Naive thymus-derived CD4-positive, alpha-beta T cell (primary cell): ENCODE measurements around the gene MPPED2. TPM values are rescaled to one million over a fixed set of nuclear protein-coding genes. Genes with fewer than 3 reads are reported as not detected.

Source experiments
- ATAC-seq: fragments of 150-1000 bp; cut with Tn5 transposase; 2 replicates; pipeline ENCODE4 v1.10.0; 2021; ENCODE audit warnings: mild to moderate bottlenecking, moderate library complexity
- CTCF ChIA-PET: fragments of 350-600 bp; sonication (Branson Sonifier 250); formaldehyde crosslinking; loops from one replicate; lab custom pipeline; 2021; ENCODE audit warnings: antibody characterized with exemption; lab: Charles Lee
- POLR2A ChIA-PET: fragments of 350-600 bp; sonication (Branson Sonifier 250); formaldehyde crosslinking; loops from one replicate; lab custom pipeline; 2021; ENCODE audit warnings: antibody characterized with exemption, inconsistent platforms; lab: Charles Lee
- DNase-seq, 9 donors: peaks; one replicate each; pipeline versions ENCODE4 v3.0.0 to v3.0.0-alpha.2; 2020 to 2022; ENCODE audit warnings: mixed read lengths in 1 of 9
- H3K27ac ChIP-seq: one replicate; pipeline ENCODE4 v1.7.0; 2013; ENCODE audit warnings: mild to moderate bottlenecking, low read depth, low read length, moderate library complexity
- H3K27me3 ChIP-seq, 2 donors: one replicate each; pipeline ENCODE4 v1.7.0; 2013; ENCODE audit warnings: low read length in 2 of 2, mild to moderate bottlenecking in 2 of 2, moderate library complexity in 2 of 2; ENCODE audit not compliant: control insufficient read depth in 2 of 2, insufficient read depth in 2 of 2
- H3K36me3 ChIP-seq, 3 experiments: 1 replicate in 2 of 3; 2 replicates in 1 of 3; pipeline ENCODE4 v1.7.0; 2013; ENCODE audit warnings: low read length in 3 of 3, mild to moderate bottlenecking in 3 of 3, moderate library complexity in 1 of 3; ENCODE audit not compliant: insufficient read depth in 3 of 3, control insufficient read depth in 2 of 3
- H3K4me1 ChIP-seq, 2 donors: one replicate each; pipeline ENCODE4 v1.7.0; 2013; ENCODE audit warnings: low read length in 2 of 2, mild to moderate bottlenecking in 2 of 2, moderate library complexity in 1 of 2; ENCODE audit not compliant: control insufficient read depth in 2 of 2, insufficient read depth in 2 of 2
- H3K4me3 ChIP-seq: 2 replicates; pipeline ENCODE4 v1.7.0; 2013; ENCODE audit warnings: mild to moderate bottlenecking, low read length
- H3K9me3 ChIP-seq, 3 experiments: 1 replicate in 2 of 3; 2 replicates in 1 of 3; pipeline ENCODE4 v1.7.0; 2013; ENCODE audit warnings: low read length in 3 of 3; ENCODE audit not compliant: control insufficient read depth in 2 of 3
- H3K27ac Mint-ChIP-seq, 9 donors: one replicate each; pipeline ENCODE4 v1.8.0; 2020 to 2022; ENCODE audit warnings: mixed read lengths in 9 of 9, mild to moderate bottlenecking in 8 of 9, moderate library complexity in 5 of 9, inconsistent platforms in 2 of 9
- H3K27me3 Mint-ChIP-seq, 5 donors: one replicate each; pipeline ENCODE4 v1.8.0; 2021 to 2022; ENCODE audit warnings: mixed read lengths in 5 of 5, mild to moderate bottlenecking in 1 of 5
- H3K36me3 Mint-ChIP-seq, 5 donors: one replicate each; pipeline ENCODE4 v1.8.0; 2020 to 2022; ENCODE audit warnings: mixed read lengths in 5 of 5, mild to moderate bottlenecking in 3 of 5, inconsistent platforms in 1 of 5
- H3K4me1 Mint-ChIP-seq, 7 donors: one replicate each; pipeline ENCODE4 v1.8.0; 2020 to 2022; ENCODE audit warnings: mixed read lengths in 7 of 7, mild to moderate bottlenecking in 3 of 7, inconsistent platforms in 1 of 7
- H3K4me3 Mint-ChIP-seq, 10 donors: one replicate each; pipeline ENCODE4 v1.8.0; 2020 to 2022; ENCODE audit warnings: mild to moderate bottlenecking in 10 of 10, mixed read lengths in 10 of 10, moderate library complexity in 6 of 10, inconsistent platforms in 2 of 10
- H3K9me3 Mint-ChIP-seq, 11 donors: one replicate each; pipeline ENCODE4 v1.8.0; 2020 to 2022; ENCODE audit warnings: mixed read lengths in 11 of 11, mild to moderate bottlenecking in 4 of 11, inconsistent platforms in 1 of 11, moderate library complexity in 1 of 11
- intact Hi-C, 2 donors: fragments of 100-400 bp; cut with micrococcal nuclease; formaldehyde crosslinking; loops; one replicate each; pipeline ENCODE4 v1.15.1; 2023
- polyA plus RNA-seq, 2 donors: library from polyadenylated mRNA; unstranded; fragments of 300-500 nt; fragmentation: Illumina TruSeq; gene quantifications; one replicate each; pipeline ENCODE4 v1.2.3, GENCODE V29; 2021
- total RNA-seq, 6 experiments: library from RNA in 5 of 6; stranded (reverse) in 5 of 6; gene quantifications; 1 replicate in 5 of 6; 2 replicates in 1 of 6; pipeline ENCODE4 v1.2.3 and lab custom pipeline; 2021 to 2026

Gene MPPED2
- total and polyA plus RNA-seq, 7 experiments from 2014 or later: 0.09 to 3.5 (median 1.3) TPM; not detected in 2

DNA sequence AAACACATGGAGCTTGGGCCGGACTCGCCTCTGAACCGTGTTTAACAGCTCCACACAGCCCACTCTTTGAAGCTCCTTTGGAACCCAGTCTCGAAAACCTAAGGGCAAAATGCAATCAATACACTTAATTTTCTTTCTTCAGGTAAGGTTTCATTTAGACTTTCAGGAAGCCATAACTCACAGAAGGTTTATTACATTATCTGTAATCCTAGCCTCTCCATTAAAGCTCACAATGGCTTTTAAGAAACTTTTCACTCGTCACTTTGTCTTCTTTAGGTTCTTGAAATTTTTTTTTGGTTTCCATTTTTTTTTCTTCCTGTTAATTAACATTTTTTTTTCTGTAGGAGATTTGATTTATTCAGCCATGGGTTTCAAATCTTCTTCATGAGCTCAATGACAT is 171.9 kb downstream of the MPPED2 start:
- ATAC-seq (no peak), DNase-seq (no peak)
- Mint-ChIP-seq H3K4me1 (peaks cover 0 to 5% (median 0%) of the 10 kb centered on the region in 7 donors), H3K9me3 (no peaks in the 10 kb centered on the region), H3K36me3 (no peaks in the 10 kb centered on the region), H3K4me3 (no peak overlapping the region), H3K27ac (no peak overlapping the region), H3K27me3 (peaks cover 0 to 8% (median 5%) of the 10 kb centered on the region in 5 donors)
- no peaks in the 10 kb centered on the region for H3K9me3 ChIP-seq
- no peak overlapping the region for H3K27ac ChIP-seq
- CTCF ChIA-PET: interaction anchor here (0.7 kb wide), 1 partner anchor 36 kb away, joined by 3 read pairs; no protein-coding TSS in a partner anchor
- no peaks in the 10 kb centered on the region for H3K36me3 ChIP-seq
- no peak overlapping the region for H3K4me3 ChIP-seq
- intact Hi-C loops: no loop called here
- POLR2A ChIA-PET: no interaction called here
- H3K4me1 ChIP-seq: no peaks in the 10 kb centered on the region
- H3K27me3 ChIP-seq: no peaks in the 10 kb centered on the region

GRCh38 chr11:30412509-30412908 is 173.6 kb downstream of the MPPED2 start:
- peaks cover 0 to 5% (median 0%) of the 10 kb centered on the region in 7 donors for H3K4me1 Mint-ChIP-seq
- Histone ChIP-seq H3K27me3 (no peaks in the 10 kb centered on the region), H3K4me1 (no peaks in the 10 kb centered on the region), H3K27ac (no peak overlapping the region), H3K36me3 (no peaks in the 10 kb centered on the region), H3K9me3 (no peaks in the 10 kb centered on the region), H3K4me3 (no peak overlapping the region)
- H3K36me3 Mint-ChIP-seq: no peaks in the 10 kb centered on the region
- ATAC-seq: no peak
- no peak overlapping the region for H3K27ac Mint-ChIP-seq
- DNase-seq: no peak
- intact Hi-C loops: no loop called here
- ChIA-PET POLR2A (no interaction called here), CTCF (no interaction called here)
- H3K4me3 Mint-ChIP-seq: no peak overlapping the region
- H3K9me3 Mint-ChIP-seq: no peaks in the 10 kb centered on the region
- peaks cover 0 to 7% (median 4%) of the 10 kb centered on the region in 5 donors for H3K27me3 Mint-ChIP-seq

- Mint-ChIP-seq H3K27ac (no peak overlapping the region), H3K27me3 (peaks cover 0 to 8% (median 4%) of the 10 kb centered on the region in 5 donors), H3K9me3 (no peaks in the 10 kb centered on the region), H3K4me1 (peaks cover 0 to 5% (median 0%) of the 10 kb centered on the region in 7 donors), H3K4me3 (no peak overlapping the region), H3K36me3 (no peaks in the 10 kb centered on the region)
- intact Hi-C loops: no loop called here
- H3K27ac ChIP-seq: no peak overlapping the region
- ATAC-seq (no peak), DNase-seq (no peak)
- H3K4me3 ChIP-seq: no peak overlapping the region
- POLR2A ChIA-PET: no interaction called here
- H3K9me3 ChIP-seq: no peaks in the 10 kb centered on the region
- H3K36me3 ChIP-seq: no peaks in the 10 kb centered on the region
- H3K4me1 ChIP-seq: no peaks in the 10 kb centered on the region
- CTCF ChIA-PET: no interaction called here
- no peaks in the 10 kb centered on the region for H3K27me3 ChIP-seq
Observed at GRCh38 chr11:30411383-30411782, 174.8 kb downstream of the MPPED2 start.

- Histone ChIP-seq H3K4me3 (no peak overlapping the region), H3K27me3 (no peaks in the 10 kb centered on the region), H3K4me1 (no peaks in the 10 kb centered on the region), H3K27ac (no peak overlapping the region), H3K9me3 (no peaks in the 10 kb centered on the region), H3K36me3 (no peaks in the 10 kb centered on the region)
- CTCF ChIA-PET: no interaction called here
- no peak for DNase-seq
- H3K27ac Mint-ChIP-seq: no peak overlapping the region
- peaks cover 0 to 7% (median 5%) of the 10 kb centered on the region in 5 donors for H3K27me3 Mint-ChIP-seq
- no peak for ATAC-seq
- intact Hi-C loops: no loop called here
- no peak overlapping the region for H3K4me3 Mint-ChIP-seq
- H3K36me3 Mint-ChIP-seq: no peaks in the 10 kb centered on the region
- POLR2A ChIA-PET: no interaction called here
- H3K4me1 Mint-ChIP-seq: peaks cover 0 to 7% (median 0%) of the 10 kb centered on the region in 7 donors
- H3K9me3 Mint-ChIP-seq: peaks cover 0 to 4% (median 0%) of the 10 kb centered on the region in 11 donors
Observed at GRCh38 chr11:30406978-30407762, 179.0 kb downstream of the MPPED2 start.

DNA sequence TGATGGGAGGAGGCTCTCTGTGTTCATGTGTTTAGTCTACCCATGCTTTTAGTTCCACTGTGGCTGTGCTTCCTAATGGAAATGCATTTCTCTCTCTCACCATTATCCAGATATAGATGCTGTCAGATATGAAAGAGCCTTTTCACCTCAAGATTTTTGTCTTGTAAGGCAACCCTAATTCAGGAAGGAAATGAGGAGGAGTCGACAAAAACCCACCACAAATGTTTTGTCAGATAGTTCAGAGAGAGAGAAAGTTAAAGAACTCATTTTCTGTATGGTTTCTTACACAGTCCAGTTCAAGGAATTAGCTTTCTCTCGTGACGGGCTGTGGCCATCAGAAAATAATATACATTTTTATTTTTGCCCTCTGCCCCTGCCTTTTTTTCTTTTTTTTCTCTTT is 180.8 kb downstream of the MPPED2 start:
- no peaks in the 10 kb centered on the region for H3K4me1 ChIP-seq
- H3K27ac Mint-ChIP-seq: no peak overlapping the region
- peaks cover 0 to 10% (median 5%) of the 10 kb centered on the region in 5 donors for H3K27me3 Mint-ChIP-seq
- H3K27me3 ChIP-seq: no peaks in the 10 kb centered on the region
- H3K36me3 Mint-ChIP-seq: no peaks in the 10 kb centered on the region
- no peak for DNase-seq
- no peaks in the 10 kb centered on the region for H3K36me3 ChIP-seq
- H3K27ac ChIP-seq: no peak overlapping the region
- ATAC-seq: no peak
- H3K4me3 Mint-ChIP-seq: peak overlapping the region in 1 of 10 donors; percentile 18
- CTCF ChIA-PET: no interaction called here
- POLR2A ChIA-PET: no interaction called here
- intact Hi-C loops: no loop called here
- no peak overlapping the region for H3K4me3 ChIP-seq
- no peaks in the 10 kb centered on the region for H3K9me3 ChIP-seq
- peaks cover 0 to 4% (median 0%) of the 10 kb centered on the region in 11 donors for H3K9me3 Mint-ChIP-seq
- H3K4me1 Mint-ChIP-seq: peaks cover 0 to 7% (median 0%) of the 10 kb centered on the region in 7 donors

- no peak for ATAC-seq
- H3K4me3 Mint-ChIP-seq: no peak overlapping the region
- H3K9me3 Mint-ChIP-seq: peaks cover 0 to 4% (median 0%) of the 10 kb centered on the region in 11 donors
- H3K9me3 ChIP-seq: no peaks in the 10 kb centered on the region
- H3K4me1 Mint-ChIP-seq: peaks cover 0 to 7% (median 0%) of the 10 kb centered on the region in 7 donors
- H3K36me3 Mint-ChIP-seq: no peaks in the 10 kb centered on the region
- intact Hi-C loops: no loop called here
- H3K27ac ChIP-seq: no peak overlapping the region
- H3K4me3 ChIP-seq: no peak overlapping the region
- no peaks in the 10 kb centered on the region for H3K27me3 ChIP-seq
- H3K36me3 ChIP-seq: no peaks in the 10 kb centered on the region
- H3K4me1 ChIP-seq: no peaks in the 10 kb centered on the region
- no peak for DNase-seq
- CTCF ChIA-PET: no interaction called here
- H3K27me3 Mint-ChIP-seq: peaks cover 0 to 10% (median 5%) of the 10 kb centered on the region in 5 donors
- H3K27ac Mint-ChIP-seq: no peak overlapping the region
- POLR2A ChIA-PET: no interaction called here
Observed at GRCh38 chr11:30404136-30404535, 182.0 kb downstream of the MPPED2 start.

GRCh38 chr11:30395751-30396150 is 190.4 kb downstream of the MPPED2 start:
- ATAC-seq (no peak), DNase-seq (no peak)
- no peak overlapping the region for H3K27ac ChIP-seq
- H3K4me1 Mint-ChIP-seq: no peaks in the 10 kb centered on the region
- ChIA-PET CTCF (no interaction called here), POLR2A (no interaction called here)
- no peak overlapping the region for H3K4me3 Mint-ChIP-seq
- no peaks in the 10 kb centered on the region for H3K36me3 ChIP-seq
- H3K4me3 ChIP-seq: no peak overlapping the region
- H3K27me3 Mint-ChIP-seq: peaks cover 0 to 21% (median 6%) of the 10 kb centered on the region in 5 donors
- H3K9me3 ChIP-seq: no peaks in the 10 kb centered on the region
- H3K36me3 Mint-ChIP-seq: no peaks in the 10 kb centered on the region
- H3K27ac Mint-ChIP-seq: no peak overlapping the region
- H3K27me3 ChIP-seq: no peaks in the 10 kb centered on the region
- no peaks in the 10 kb centered on the region for H3K4me1 ChIP-seq
- intact Hi-C loops: no loop called here
- peaks cover 0 to 7% (median 0%) of the 10 kb centered on the region in 11 donors for H3K9me3 Mint-ChIP-seq
